IMR-90 (cell line): Measurements from ENCODE around the gene PLTP.

Experiments
- BHLHE40 ChIP-seq: fragments of 150-350 bp; IDR thresholded peaks from 2 replicates; pipeline ENCODE4 v1.6.1; 2016; ENCODE audit warnings: mild to moderate bottlenecking, low read depth, low read length
- CTCF ChIP-seq: conservative IDR thresholded peaks from 2 replicates; pipeline ENCODE4 v1.5.1; 2012; ENCODE audit warnings: mild to moderate bottlenecking, low read depth, low read length, improper control_type of control experiment
- FOS ChIP-seq: fragments of 150-350 bp; IDR thresholded peaks from 2 replicates; pipeline ENCODE4 v1.6.1; 2016; ENCODE audit warnings: low read depth, low read length
- POLR2A ChIP-seq: IDR thresholded peaks from 2 replicates; pipeline ENCODE4 v1.6.1; 2012; ENCODE audit warnings: mild to moderate bottlenecking, low read depth, low read length
- RAD21 ChIP-seq: IDR thresholded peaks from 2 replicates; pipeline ENCODE4 v1.6.1; 2012; ENCODE audit warnings: low read length, improper control_type of control experiment
- RCOR1 ChIP-seq: IDR thresholded peaks from 2 replicates; pipeline ENCODE4 v1.6.1; 2012; ENCODE audit warnings: mild to moderate bottlenecking, low read length, improper control_type of control experiment; ENCODE audit not compliant: insufficient replicate concordance

DNA sequence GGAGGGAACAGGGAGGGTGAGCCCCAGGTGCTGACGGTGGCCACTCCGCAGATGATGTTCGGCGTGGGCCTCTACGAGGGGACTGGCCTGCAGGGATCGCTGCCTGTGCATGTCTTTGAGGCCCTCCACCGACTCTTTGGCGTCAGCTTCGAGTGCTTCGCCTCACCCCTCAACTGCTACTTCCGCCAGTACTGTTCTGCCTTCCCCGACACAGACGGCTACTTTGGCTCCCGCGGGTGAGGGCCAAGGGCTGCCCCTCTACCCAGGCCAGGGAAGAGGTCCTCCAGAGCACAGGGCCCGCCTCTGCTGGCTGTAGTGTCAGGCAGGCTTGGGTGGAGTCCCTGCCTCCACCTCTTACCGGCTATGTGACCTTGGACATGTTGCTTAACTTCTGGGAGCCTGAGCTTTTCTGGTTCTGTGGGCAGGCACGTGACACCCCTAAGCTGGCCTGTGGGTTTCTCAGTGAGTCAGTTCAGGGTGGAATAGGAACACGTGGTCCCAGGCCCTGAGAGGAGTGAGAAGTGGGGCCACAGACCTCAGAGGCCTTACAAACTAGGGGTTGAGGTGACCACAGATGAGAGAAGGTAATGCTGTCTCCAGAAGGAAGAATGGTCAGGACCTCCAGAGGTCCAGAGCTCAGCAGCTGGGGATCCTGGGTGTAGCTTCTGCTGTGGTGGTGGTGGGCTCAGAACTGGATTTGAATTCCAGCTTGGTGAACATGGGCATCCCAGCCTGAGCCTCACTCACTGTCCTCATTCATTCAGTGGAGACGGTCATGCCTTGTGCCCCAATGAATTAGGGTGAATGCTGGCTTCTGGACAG is 34.4 kb upstream of the PLTP start:
- TF ChIP-seq RAD21: no peak
- no peak for TF ChIP-seq CTCF
- no peak for TF ChIP-seq POLR2A
- no peak for TF ChIP-seq FOS
- TF ChIP-seq RCOR1: no peak
- TF ChIP-seq BHLHE40: no peak
